A673 (cell line): ENCODE results near the gene CD300LF. TPM values are rescaled to one million over a fixed set of nuclear protein-coding genes. Genes with fewer than 3 reads are reported as not detected.

ENCODE experiments used
- BruUV-seq: library from RNA; stranded (reverse); fragments of 400-500 nt; replicated peaks from 2 replicates; lab custom pipeline; 2021; lab: Mats Ljungman, UMichigan
- CTCF ChIA-PET: fragments of 300-600 bp; sonication (Branson Sonifier 250); formaldehyde crosslinking; loops from one replicate; lab custom pipeline; 2022; ENCODE audit warnings: antibody characterized with exemption; lab: Charles Lee
- POLR2A ChIA-PET: fragments of 300-600 bp; sonication (Branson Sonifier 250); formaldehyde crosslinking; loops from one replicate; lab custom pipeline; 2022; ENCODE audit warnings: antibody characterized with exemption; ENCODE audit not compliant: low non-redundant PET; lab: Charles Lee
- DNase-seq: peaks from one replicate; pipeline ENCODE4 v3.0.0-alpha.2; 2015; ENCODE audit warnings: low spot score
- H3K27ac ChIP-seq: fragments of 200-600 bp; sonication (generic); 2 replicates; pipeline ENCODE4 v1.5.1; 2016; ENCODE audit warnings: mixed run types, low read depth, mild to moderate bottlenecking, mixed read lengths, antibody characterized with exemption, low read length; ENCODE audit not compliant: poor library complexity, severe bottlenecking
- H3K27me3 ChIP-seq: fragments of 200-600 bp; sonication (generic); replicated peaks from 2 replicates; pipeline ENCODE4 v1.6.1; 2017; ENCODE audit warnings: mixed run types, low read depth, mild to moderate bottlenecking, mixed read lengths, antibody characterized with exemption, low read length; ENCODE audit not compliant: insufficient read depth, poor library complexity
- H3K36me3 ChIP-seq: fragments of 200-600 bp; sonication (generic); 2 replicates; pipeline ENCODE4 v1.6.1; 2016; ENCODE audit warnings: mixed run types, mild to moderate bottlenecking, mixed read lengths, antibody characterized with exemption, low read length; ENCODE audit not compliant: insufficient read depth, poor library complexity, severe bottlenecking
- H3K4me1 ChIP-seq: fragments of 200-600 bp; sonication (generic); 2 replicates; pipeline ENCODE4 v1.6.1; 2017; ENCODE audit warnings: mixed run types, mild to moderate bottlenecking, mixed read lengths, antibody characterized with exemption, low read length; ENCODE audit not compliant: insufficient read depth, poor library complexity, severe bottlenecking
- H3K4me3 ChIP-seq: fragments of 200-600 bp; sonication (generic); 2 replicates; pipeline ENCODE4 v1.5.1; 2016; ENCODE audit warnings: low read depth, mixed run types, mild to moderate bottlenecking, mixed read lengths, low read length; ENCODE audit not compliant: poor library complexity, severe bottlenecking
- H3K9me3 ChIP-seq: fragments of 200-600 bp; sonication (generic); 2 replicates; pipeline ENCODE4 v1.6.1; 2016; ENCODE audit warnings: mixed run types, low read depth, mild to moderate bottlenecking, mixed read lengths, antibody characterized with exemption, low read length; ENCODE audit not compliant: poor library complexity, severe bottlenecking
- EZH2 ChIP-seq: fragments of 200-600 bp; sonication (generic); IDR thresholded peaks from 2 replicates; pipeline ENCODE4 v1.6.1; 2017; ENCODE audit warnings: borderline replicate concordance, low read depth, mild to moderate bottlenecking, mixed read lengths, antibody characterized with exemption, low read length; ENCODE audit not compliant: poor library complexity, severe bottlenecking
- intact Hi-C: fragments of 100-400 bp; cut with micrococcal nuclease; formaldehyde crosslinking; loops from one replicate; pipeline ENCODE4 v1.10.0; 2022; ENCODE audit not compliant: unreplicated experiment
- microRNA-seq: library from miRNA; unstranded; fragments of <30 nt; microRNA quantifications from one replicate; pipeline ENCODE4 v1.2.0, GENCODE V29; 2021
- total RNA-seq: library from RNA; stranded (reverse); gene quantifications from 2 replicates; pipeline ENCODE4 v1.2.3, GENCODE V29; 2021
- TF ChIP-seq, protein P1 (sequence below): fragments of 300-800, 200-600 bp; sonication (generic); conservative IDR thresholded peaks from 2 replicates; pipeline ENCODE4 v1.5.1; 2017; ENCODE audit warnings: low read depth, mild to moderate bottlenecking, antibody characterized with exemption, low read length, moderate library complexity, mixed read lengths

The CD300LF gene
- total RNA-seq, 1 experiment from 2014 or later = not detected

DNA sequence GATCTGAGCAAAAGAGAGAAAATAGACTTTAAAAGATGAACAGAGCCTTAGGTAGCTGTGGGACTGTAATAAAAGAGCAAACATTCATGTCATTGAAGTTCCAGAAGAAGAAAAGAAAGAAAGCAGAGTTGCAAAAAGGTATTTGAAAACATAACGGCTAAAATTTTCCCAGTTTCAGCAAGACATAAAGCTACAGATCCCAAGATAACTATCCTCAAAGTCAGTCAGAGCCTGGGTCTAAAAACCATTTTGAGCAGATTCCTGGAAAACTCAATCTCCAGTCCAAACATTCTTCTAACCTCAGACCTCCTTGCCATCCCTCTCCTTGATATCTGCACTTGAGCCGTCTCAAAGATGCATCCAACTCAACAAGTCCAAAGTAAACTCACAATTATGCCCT lies 68.3 kb downstream of the CD300LF start:
- ChIA-PET POLR2A (no interaction called here), CTCF (no interaction called here)
- DNase-seq = no peak
- no TSS peak for BruUV-seq
- no peaks in the 10 kb centered on the region for H3K9me3 ChIP-seq
- no peak overlapping the region for H3K27ac ChIP-seq
- intact Hi-C loops = no loop called here
- H3K27me3 ChIP-seq = peaks cover 33% of the 10 kb centered on the region
- H3K4me1 ChIP-seq = no peaks in the 10 kb centered on the region
- no peak overlapping the region for H3K4me3 ChIP-seq
- H3K36me3 ChIP-seq = no peaks in the 10 kb centered on the region
- TF ChIP-seq, protein P1, sequence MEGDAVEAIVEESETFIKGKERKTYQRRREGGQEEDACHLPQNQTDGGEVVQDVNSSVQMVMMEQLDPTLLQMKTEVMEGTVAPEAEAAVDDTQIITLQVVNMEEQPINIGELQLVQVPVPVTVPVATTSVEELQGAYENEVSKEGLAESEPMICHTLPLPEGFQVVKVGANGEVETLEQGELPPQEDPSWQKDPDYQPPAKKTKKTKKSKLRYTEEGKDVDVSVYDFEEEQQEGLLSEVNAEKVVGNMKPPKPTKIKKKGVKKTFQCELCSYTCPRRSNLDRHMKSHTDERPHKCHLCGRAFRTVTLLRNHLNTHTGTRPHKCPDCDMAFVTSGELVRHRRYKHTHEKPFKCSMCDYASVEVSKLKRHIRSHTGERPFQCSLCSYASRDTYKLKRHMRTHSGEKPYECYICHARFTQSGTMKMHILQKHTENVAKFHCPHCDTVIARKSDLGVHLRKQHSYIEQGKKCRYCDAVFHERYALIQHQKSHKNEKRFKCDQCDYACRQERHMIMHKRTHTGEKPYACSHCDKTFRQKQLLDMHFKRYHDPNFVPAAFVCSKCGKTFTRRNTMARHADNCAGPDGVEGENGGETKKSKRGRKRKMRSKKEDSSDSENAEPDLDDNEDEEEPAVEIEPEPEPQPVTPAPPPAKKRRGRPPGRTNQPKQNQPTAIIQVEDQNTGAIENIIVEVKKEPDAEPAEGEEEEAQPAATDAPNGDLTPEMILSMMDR = no peak
- TF ChIP-seq EZH2 = no peak

Small RNA genes lying within 50 kb of the gene (microRNA-seq; reads per million reads assigned to microRNA genes)
- gene MIR3615 = 139 reads per million, percentile 68 among the genes with 10 or more reads in this experiment

Other genes starting within 250 kb of the CD300LF start
- gene CD300A, start 246.3 kb downstream of the CD300LF start, total RNA-seq = not detected in 2 replicates
- not detected in 2 replicates for gene CD300LB, start 181.4 kb downstream of the CD300LF start, total RNA-seq
- gene CD300C, start 166.8 kb downstream of the CD300LF start, total RNA-seq = not detected in 2 replicates
- gene CD300H, start 145.4 kb downstream of the CD300LF start, total RNA-seq = not detected in 2 replicates
- not detected in 2 replicates for gene CD300LD, start 120.6 kb downstream of the CD300LF start, total RNA-seq
- not detected in 2 replicates for gene CD300E, start 89.2 kb downstream of the CD300LF start, total RNA-seq
- not detected in 2 replicates for gene RAB37, start 24.3 kb upstream of the CD300LF start, total RNA-seq
- 33.8 and 47.9 TPM in 2 replicates for gene NHERF1, start 35.7 kb upstream of the CD300LF start, total RNA-seq
- gene NAT9, start 63.4 kb upstream of the CD300LF start, total RNA-seq = 55.6 and 60.6 TPM in 2 replicates
- 0.09 and 0.24 TPM in 2 replicates for gene GRIN2C, start 147.0 kb upstream of the CD300LF start, total RNA-seq
- 17.8 and 22.3 TPM in 2 replicates for gene FDXR, start 160.1 kb upstream of the CD300LF start, total RNA-seq
- not detected in 2 replicates for gene FADS6, start 180.7 kb upstream of the CD300LF start, total RNA-seq
- gene USH1G, start 210.3 kb upstream of the CD300LF start, total RNA-seq = not detected in 2 replicates
- not detected in 2 replicates for gene OTOP2, start 211.3 kb upstream of the CD300LF start, total RNA-seq
- gene OTOP3, start 223.0 kb upstream of the CD300LF start, total RNA-seq = not detected in 2 replicates